H9 (cell line): ENCODE data around the gene RIOK3. TPM values are rescaled to one million over a fixed set of nuclear protein-coding genes. Genes with fewer than 3 reads are reported as not detected.

Experiments
- DNase-seq: peaks from one replicate; pipeline ENCODE4 v3.0.0-alpha.2; 2017
- H2AFZ ChIP-seq: one replicate; pipeline ENCODE4 v1.6.1; 2013; ENCODE audit warnings: mild to moderate bottlenecking, low read length, control low read depth, moderate library complexity
- H2AK5ac ChIP-seq: 2 replicates; pipeline ENCODE4 v1.6.1; 2013; ENCODE audit warnings: low read length, control low read depth, mixed read lengths; ENCODE audit not compliant: insufficient read length
- H2BK120ac ChIP-seq: one replicate; pipeline ENCODE4 v1.6.1; 2013; ENCODE audit warnings: low read depth, mild to moderate bottlenecking, low read length, control low read depth, inconsistent platforms; ENCODE audit not compliant: poor library complexity, severe bottlenecking
- H2BK12ac ChIP-seq: 2 replicates; pipeline ENCODE4 v1.6.1; 2013; ENCODE audit warnings: low read length, control low read depth, mixed read lengths, low read depth; ENCODE audit not compliant: insufficient read length
- H2BK15ac ChIP-seq: 2 replicates; pipeline ENCODE4 v1.6.1; 2013; ENCODE audit warnings: low read depth, low read length, control low read depth
- H2BK20ac ChIP-seq: one replicate; pipeline ENCODE4 v1.6.1; 2013; ENCODE audit warnings: low read depth, mild to moderate bottlenecking, low read length, control low read depth, inconsistent platforms; ENCODE audit not compliant: poor library complexity, severe bottlenecking
- H2BK5ac ChIP-seq: 2 replicates; pipeline ENCODE4 v1.6.1; 2013; ENCODE audit warnings: low read length, control low read depth, mixed read lengths; ENCODE audit not compliant: insufficient read length
- H3K14ac ChIP-seq: 2 replicates; pipeline ENCODE4 v1.6.1; 2013; ENCODE audit warnings: low read length, control low read depth; ENCODE audit not compliant: insufficient read depth
- H3K18ac ChIP-seq: 2 replicates; pipeline ENCODE4 v1.6.1; 2013; ENCODE audit warnings: low read depth, mild to moderate bottlenecking, mixed read lengths, low read length, control low read depth; ENCODE audit not compliant: insufficient read length
- H3K23ac ChIP-seq: 2 replicates; pipeline ENCODE4 v1.6.1; 2013; ENCODE audit warnings: low read length, control low read depth, mixed read lengths, low read depth; ENCODE audit not compliant: insufficient read length
- H3K23me2 ChIP-seq: 2 replicates; pipeline ENCODE4 v1.6.1; 2013; ENCODE audit warnings: low read depth, mild to moderate bottlenecking, mixed read lengths, low read length, control low read depth; ENCODE audit not compliant: insufficient read length, poor library complexity, severe bottlenecking
- H3K27ac ChIP-seq: 2 replicates; pipeline ENCODE4 v1.5.1; 2013; ENCODE audit warnings: low read length, control low read depth, mixed read lengths, low read depth; ENCODE audit not compliant: insufficient read length
- H3K27me3 ChIP-seq: 2 replicates; pipeline ENCODE4 v1.6.1; 2013; ENCODE audit warnings: low read length, control low read depth, inconsistent platforms; ENCODE audit not compliant: insufficient read depth
- H3K4ac ChIP-seq: 2 replicates; pipeline ENCODE4 v1.6.1; 2013; ENCODE audit warnings: low read depth, mild to moderate bottlenecking, control low read depth, inconsistent platforms, low read length, moderate library complexity
- H3K4me1 ChIP-seq: 2 replicates; pipeline ENCODE4 v1.6.1; 2013; ENCODE audit warnings: low read length, control low read depth, inconsistent platforms; ENCODE audit not compliant: insufficient read depth
- H3K4me2 ChIP-seq: 2 replicates; pipeline ENCODE4 v1.6.1; 2013; ENCODE audit warnings: low read length, control low read depth, mixed read lengths; ENCODE audit not compliant: insufficient read length, insufficient read depth
- H3K56ac ChIP-seq: 2 replicates; pipeline ENCODE4 v1.6.1; 2013; ENCODE audit warnings: low read depth, mild to moderate bottlenecking, mixed read lengths, low read length, control low read depth; ENCODE audit not compliant: insufficient read length
- H3K79me1 ChIP-seq: 2 replicates; pipeline ENCODE4 v1.6.1; 2013; ENCODE audit warnings: low read depth, mild to moderate bottlenecking, moderate library complexity, low read length, control low read depth, inconsistent platforms; ENCODE audit not compliant: insufficient read depth, poor library complexity, severe bottlenecking
- H3K79me2 ChIP-seq: 2 replicates; pipeline ENCODE4 v1.6.1; 2013; ENCODE audit warnings: low read length, control low read depth, inconsistent platforms; ENCODE audit not compliant: insufficient read depth
- H3K9ac ChIP-seq: 2 replicates; pipeline ENCODE4 v1.6.1; 2013; ENCODE audit warnings: low read length, control low read depth, mixed read lengths; ENCODE audit not compliant: insufficient read length; ENCODE audit errors: extremely low read depth
- H3K9me3 ChIP-seq: one replicate; pipeline ENCODE4 v1.6.1; 2013; ENCODE audit warnings: low read depth, low read length, inconsistent platforms; ENCODE audit not compliant: control insufficient read depth
- H3T11ph ChIP-seq: one replicate; pipeline ENCODE4 v1.6.1; 2013; ENCODE audit warnings: mild to moderate bottlenecking, low read length, control low read depth, inconsistent platforms
- H4K20me1 ChIP-seq: one replicate; pipeline ENCODE4 v1.6.1; 2013; ENCODE audit not compliant: control insufficient read depth, insufficient read length, insufficient read depth
- H4K5ac ChIP-seq: 2 replicates; pipeline ENCODE4 v1.6.1; 2013; ENCODE audit warnings: low read depth, mild to moderate bottlenecking, mixed read lengths, low read length, control low read depth; ENCODE audit not compliant: insufficient read length
- H4K8ac ChIP-seq: replicated peaks from 2 replicates; pipeline ENCODE4 v1.6.1; 2013; ENCODE audit warnings: low read length, control low read depth, mixed read lengths, low read depth; ENCODE audit not compliant: insufficient read length
- H4K91ac ChIP-seq: 2 replicates; pipeline ENCODE4 v1.6.1; 2013; ENCODE audit warnings: low read depth, mild to moderate bottlenecking, moderate library complexity, mixed read lengths, low read length, control low read depth; ENCODE audit not compliant: insufficient read length
- H3K27ac Mint-ChIP-seq, 3 experiments: 2 replicates in 2 of 3; 3 replicates in 1 of 3; pipeline ENCODE4 v1.8.0; 2020 to 2021; ENCODE audit warnings: mixed read lengths in 3 of 3, mild to moderate bottlenecking in 1 of 3, moderate library complexity in 1 of 3
- H3K27me3 Mint-ChIP-seq: 2 replicates; pipeline ENCODE4 v1.8.0; 2021; ENCODE audit warnings: low read depth, mild to moderate bottlenecking, moderate library complexity, mixed read lengths
- H3K36me3 Mint-ChIP-seq, 3 experiments: 2 replicates in 2 of 3; 3 replicates in 1 of 3; pipeline ENCODE4 v1.8.0; 2020 to 2021; ENCODE audit warnings: low read depth in 3 of 3, mixed read lengths in 3 of 3; ENCODE audit not compliant: insufficient read depth in 1 of 3
- H3K4me1 Mint-ChIP-seq, 2 experiments: 2 replicates each; pipeline ENCODE4 v1.8.0; 2020; ENCODE audit warnings: mixed read lengths in 2 of 2
- H3K4me3 Mint-ChIP-seq, 2 experiments: 2 replicates in 1 of 2; 3 replicates in 1 of 2; pipeline ENCODE4 v1.8.0; 2020 to 2021; ENCODE audit warnings: mild to moderate bottlenecking in 2 of 2, mixed read lengths in 2 of 2, moderate library complexity in 1 of 2
- H3K9me3 Mint-ChIP-seq, 2 experiments: 2 replicates in 1 of 2; 3 replicates in 1 of 2; pipeline ENCODE4 v1.8.0; 2020; ENCODE audit warnings: mild to moderate bottlenecking in 2 of 2, mixed read lengths in 2 of 2, moderate library complexity in 1 of 2
- WGBS: extraction: QIAGEN DNeasy Blood & Tissue Kit; methylation state at CpG from one replicate; pipeline ENCODE4 v1.1.7; 2013; ENCODE audit warnings: missing lambda C conversion rate, low lambda C conversion rate, mixed read lengths; ENCODE audit not compliant: insufficient read length; ENCODE audit errors: extremely low coverage; 5-methylcytosine and 5-hydroxymethylcytosine counted together
- total RNA-seq: library from RNA; stranded (reverse); gene quantifications from 2 replicates; pipeline ENCODE4 v1.2.1, GENCODE V29; 2021
- TF ChIP-seq, protein P1 (sequence below): fragments of 200-600 bp; sonication (generic); conservative IDR thresholded peaks from 3 replicates; pipeline ENCODE4 v1.8.0; 2021; ENCODE audit warnings: antibody characterized with exemption, mild to moderate bottlenecking

The RIOK3 gene
- total RNA-seq, 1 experiment from 2014 or later = 34.6 TPM

GRCh38 chr18:23406271-23406787 lies 46.8 kb upstream of the RIOK3 start:
- H3K27ac Mint-ChIP-seq = no peak overlapping the region; a peak in 1 of 7 replicates
- no CpG with 5 or more reads among the region's 2 CpGs for WGBS
- no peak overlapping the region for H3K18ac ChIP-seq

More at GRCh38 chr18:23406271-23406787, 46.8 kb upstream of the RIOK3 start:
- Histone ChIP-seq H2BK12ac (no peak overlapping the region), H4K91ac (no peak overlapping the region), H3K9me3 (no peaks in the 10 kb centered on the region), H3K9ac (no peak overlapping the region), H4K8ac (no peak overlapping the region), H3K23me2 (no peaks in the 10 kb centered on the region), H2AK5ac (no peak overlapping the region), H3K4me1 (no peaks in the 10 kb centered on the region; the same call in 1 of the 2 replicates), H3K14ac (no peak overlapping the region), H4K20me1 (no peaks in the 10 kb centered on the region), H3K79me1 (no peaks in the 10 kb centered on the region), H2AFZ (no peak overlapping the region), H3T11ph (no peak overlapping the region), H3K4ac (no peak overlapping the region), H3K27me3 (no peaks in the 10 kb centered on the region), H2BK120ac (no peak overlapping the region), H3K56ac (no peak overlapping the region), H2BK15ac (no peak overlapping the region), H4K5ac (no peak overlapping the region), H3K27ac (no peak overlapping the region), H3K4me2 (no peak overlapping the region), H2BK5ac (no peak overlapping the region), H2BK20ac (no peak overlapping the region), H3K79me2 (no peaks in the 10 kb centered on the region), H3K23ac (no peak overlapping the region)
- TF ChIP-seq, protein P1, sequence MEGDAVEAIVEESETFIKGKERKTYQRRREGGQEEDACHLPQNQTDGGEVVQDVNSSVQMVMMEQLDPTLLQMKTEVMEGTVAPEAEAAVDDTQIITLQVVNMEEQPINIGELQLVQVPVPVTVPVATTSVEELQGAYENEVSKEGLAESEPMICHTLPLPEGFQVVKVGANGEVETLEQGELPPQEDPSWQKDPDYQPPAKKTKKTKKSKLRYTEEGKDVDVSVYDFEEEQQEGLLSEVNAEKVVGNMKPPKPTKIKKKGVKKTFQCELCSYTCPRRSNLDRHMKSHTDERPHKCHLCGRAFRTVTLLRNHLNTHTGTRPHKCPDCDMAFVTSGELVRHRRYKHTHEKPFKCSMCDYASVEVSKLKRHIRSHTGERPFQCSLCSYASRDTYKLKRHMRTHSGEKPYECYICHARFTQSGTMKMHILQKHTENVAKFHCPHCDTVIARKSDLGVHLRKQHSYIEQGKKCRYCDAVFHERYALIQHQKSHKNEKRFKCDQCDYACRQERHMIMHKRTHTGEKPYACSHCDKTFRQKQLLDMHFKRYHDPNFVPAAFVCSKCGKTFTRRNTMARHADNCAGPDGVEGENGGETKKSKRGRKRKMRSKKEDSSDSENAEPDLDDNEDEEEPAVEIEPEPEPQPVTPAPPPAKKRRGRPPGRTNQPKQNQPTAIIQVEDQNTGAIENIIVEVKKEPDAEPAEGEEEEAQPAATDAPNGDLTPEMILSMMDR = no peak
- H3K27me3 Mint-ChIP-seq = no peaks in the 10 kb centered on the region; the same call in 1 of the 2 replicates
- DNase-seq = no peak
- H3K4me3 Mint-ChIP-seq = no peak overlapping the region
- no peaks in the 10 kb centered on the region; a peak in 2 of 5 replicates for H3K9me3 Mint-ChIP-seq
- peaks cover 9 to 15% of the 10 kb centered on the region in 2 experiments for H3K4me1 Mint-ChIP-seq
- peaks cover 0 to 6% (median 5%) of the 10 kb centered on the region in 3 experiments; a peak in 3 of 7 replicates for H3K36me3 Mint-ChIP-seq
